Effector memory CD8-positive, alpha-beta T cell (primary cell): ENCODE data around the gene BTG2.

Source experiments
- ATAC-seq: fragments of 150-1000 bp; cut with Tn5 transposase; replicated peaks from 2 replicates; pipeline ENCODE4 v1.10.0; 2021; ENCODE audit warnings: mild to moderate bottlenecking, moderate library complexity
- DNase-seq, 3 experiments: peaks; one replicate each; pipeline ENCODE4 v3.0.0; 2021
- H3K27ac Mint-ChIP-seq, 2 donors: one replicate each; pipeline ENCODE4 v1.8.0; 2022; ENCODE audit warnings: mild to moderate bottlenecking in 2 of 2, mixed read lengths in 2 of 2, moderate library complexity in 2 of 2
- H3K27me3 Mint-ChIP-seq, 2 donors: one replicate each; pipeline ENCODE4 v1.8.0; 2022; ENCODE audit warnings: mixed read lengths in 2 of 2
- H3K36me3 Mint-ChIP-seq: one replicate; pipeline ENCODE4 v1.8.0; 2022; ENCODE audit warnings: mild to moderate bottlenecking, moderate library complexity, mixed read lengths; ENCODE audit not compliant: insufficient read depth
- H3K4me1 Mint-ChIP-seq, 2 donors: one replicate each; pipeline ENCODE4 v1.8.0; 2022; ENCODE audit warnings: low read depth in 2 of 2, mixed read lengths in 2 of 2
- H3K4me3 Mint-ChIP-seq, 2 donors: one replicate each; pipeline ENCODE4 v1.8.0; 2022; ENCODE audit warnings: mild to moderate bottlenecking in 2 of 2, mixed read lengths in 2 of 2, moderate library complexity in 2 of 2
- H3K9me3 Mint-ChIP-seq, 2 donors: one replicate each; pipeline ENCODE4 v1.8.0; 2022; ENCODE audit warnings: mixed read lengths in 2 of 2

BTG2 gene

GRCh38 chr1:203321273-203322052, 16.1 kb downstream of the BTG2 start:
- H3K27me3 Mint-ChIP-seq = no peaks in the 10 kb centered on the region
- H3K4me1 Mint-ChIP-seq = peaks cover 68 to 73% of the 10 kb centered on the region in 2 donors
- H3K36me3 Mint-ChIP-seq = peaks cover 11% of the 10 kb centered on the region
- DNase-seq (no peak), ATAC-seq (no peak)
- no peaks in the 10 kb centered on the region for H3K9me3 Mint-ChIP-seq
- peak overlapping the region; percentile 96 to 97 for H3K27ac Mint-ChIP-seq
- H3K4me3 Mint-ChIP-seq = peak overlapping the region; percentile 79 to 82

- Mint-ChIP-seq H3K27ac (peak overlapping the region; percentile 96 to 97), H3K4me1 (peaks cover 69 to 71% of the 10 kb centered on the region in 2 donors), H3K36me3 (peaks cover 18% of the 10 kb centered on the region), H3K9me3 (no peaks in the 10 kb centered on the region), H3K27me3 (no peaks in the 10 kb centered on the region), H3K4me3 (peak overlapping the region; percentile 79 to 82)
- no peak for DNase-seq
- ATAC-seq = no peak
Measured at GRCh38 chr1:203322500-203323179, 17.3 kb downstream of the BTG2 start.

- ATAC-seq (no peak), DNase-seq (no peak)
- Mint-ChIP-seq H3K36me3 (peaks cover 22% of the 10 kb centered on the region), H3K27me3 (no peaks in the 10 kb centered on the region), H3K4me1 (peaks cover 70 to 72% of the 10 kb centered on the region in 2 donors), H3K9me3 (no peaks in the 10 kb centered on the region), H3K4me3 (peak overlapping the region; percentile 79 to 82), H3K27ac (peak overlapping the region; percentile 96 to 97)
Measured at GRCh38 chr1:203323587-203323986, 18.3 kb downstream of the BTG2 start.

GRCh38 chr1:203324105-203325025, 19.0 kb downstream of the BTG2 start:
- Mint-ChIP-seq H3K36me3 (peaks cover 22% of the 10 kb centered on the region), H3K27me3 (no peaks in the 10 kb centered on the region), H3K4me3 (peak overlapping the region; percentile 79 to 82), H3K27ac (peak overlapping the region; percentile 96 to 97), H3K4me1 (peaks cover 71 to 74% of the 10 kb centered on the region in 2 donors), H3K9me3 (no peaks in the 10 kb centered on the region)
- DNase-seq (peak in 1 of 3 experiments; percentile 24), ATAC-seq (peak; percentile 6)

- peaks cover 22% of the 10 kb centered on the region for H3K36me3 Mint-ChIP-seq
- H3K27ac Mint-ChIP-seq = peak overlapping the region; percentile 96 to 97
- DNase-seq (peak; percentile 53 to 57 (median 54)), ATAC-seq (peak; percentile 10)
- no peaks in the 10 kb centered on the region for H3K27me3 Mint-ChIP-seq
- peaks cover 68 to 74% of the 10 kb centered on the region in 2 donors for H3K4me1 Mint-ChIP-seq
- peak overlapping the region; percentile 79 to 82 for H3K4me3 Mint-ChIP-seq
- H3K9me3 Mint-ChIP-seq = no peaks in the 10 kb centered on the region
Measured at GRCh38 chr1:203325026-203325417, 19.7 kb downstream of the BTG2 start.

GRCh38 chr1:203325418-203326091, 20.2 kb downstream of the BTG2 start:
- DNase-seq (no peak), ATAC-seq (no peak)
- H3K36me3 Mint-ChIP-seq = peaks cover 22% of the 10 kb centered on the region
- peak overlapping the region; percentile 79 to 82 for H3K4me3 Mint-ChIP-seq
- peaks cover 63 to 69% of the 10 kb centered on the region in 2 donors for H3K4me1 Mint-ChIP-seq
- H3K27me3 Mint-ChIP-seq = no peaks in the 10 kb centered on the region
- H3K9me3 Mint-ChIP-seq = no peaks in the 10 kb centered on the region
- peak overlapping the region; percentile 96 to 97 for H3K27ac Mint-ChIP-seq

- Mint-ChIP-seq H3K27me3 (no peaks in the 10 kb centered on the region), H3K4me1 (peaks cover 48 to 54% of the 10 kb centered on the region in 2 donors), H3K27ac (peak overlapping the region; percentile 96 to 97), H3K36me3 (peaks cover 15% of the 10 kb centered on the region), H3K4me3 (peak overlapping the region; percentile 74 to 82), H3K9me3 (no peaks in the 10 kb centered on the region)
- ATAC-seq = peak; percentile 74
- peak; percentile 92 to 94 (median 92) for DNase-seq
Measured at GRCh38 chr1:203326830-203327683, 21.7 kb downstream of the BTG2 start.

- Mint-ChIP-seq H3K36me3 (peaks cover 15% of the 10 kb centered on the region), H3K4me1 (peaks cover 39 to 46% of the 10 kb centered on the region in 2 donors), H3K27ac (peak overlapping the region; percentile 96 to 97), H3K9me3 (no peaks in the 10 kb centered on the region), H3K4me3 (peak overlapping the region; percentile 74 to 82), H3K27me3 (no peaks in the 10 kb centered on the region)
- DNase-seq (peak; percentile 79 to 87 (median 80)), ATAC-seq (peak; percentile 75)
Measured at GRCh38 chr1:203327684-203328457, 22.6 kb downstream of the BTG2 start.

GRCh38 chr1:203328714-203329122, 23.4 kb downstream of the BTG2 start:
- DNase-seq = no peak
- Mint-ChIP-seq H3K4me1 (peaks cover 31 to 38% of the 10 kb centered on the region in 2 donors), H3K36me3 (peaks cover 15% of the 10 kb centered on the region), H3K27ac (peak overlapping the region; percentile 96 to 97), H3K4me3 (no peak overlapping the region), H3K27me3 (no peaks in the 10 kb centered on the region), H3K9me3 (no peaks in the 10 kb centered on the region)
- no peak for ATAC-seq

GRCh38 chr1:203331224-203331623, 25.9 kb downstream of the BTG2 start:
- Mint-ChIP-seq H3K4me1 (peaks cover 24 to 26% of the 10 kb centered on the region in 2 donors), H3K9me3 (no peaks in the 10 kb centered on the region), H3K27me3 (no peaks in the 10 kb centered on the region), H3K27ac (no peak overlapping the region), H3K36me3 (peaks cover 11% of the 10 kb centered on the region), H3K4me3 (no peak overlapping the region)
- DNase-seq = no peak
- no peak for ATAC-seq

- no peaks in the 10 kb centered on the region for H3K36me3 Mint-ChIP-seq
- no peaks in the 10 kb centered on the region for H3K9me3 Mint-ChIP-seq
- peaks cover 0 to 8% of the 10 kb centered on the region in 2 donors for H3K27me3 Mint-ChIP-seq
- peak overlapping the region in 1 of 2 donors; percentile 85 for H3K27ac Mint-ChIP-seq
- DNase-seq (no peak), ATAC-seq (no peak)
- H3K4me3 Mint-ChIP-seq = peak overlapping the region in 1 of 2 donors; percentile 22
- peaks cover 19 to 21% of the 10 kb centered on the region in 2 donors for H3K4me1 Mint-ChIP-seq
Measured at GRCh38 chr1:203335503-203335902, 30.2 kb downstream of the BTG2 start.
